ENCODE measurements around the gene ZRANB3.
"Not testable (repeated sequence)": the region's sequence is repeated elsewhere in the genome, so short reads cannot be mapped to it uniquely, and the experiment has no call there.

ZRANB3 gene

DNA sequence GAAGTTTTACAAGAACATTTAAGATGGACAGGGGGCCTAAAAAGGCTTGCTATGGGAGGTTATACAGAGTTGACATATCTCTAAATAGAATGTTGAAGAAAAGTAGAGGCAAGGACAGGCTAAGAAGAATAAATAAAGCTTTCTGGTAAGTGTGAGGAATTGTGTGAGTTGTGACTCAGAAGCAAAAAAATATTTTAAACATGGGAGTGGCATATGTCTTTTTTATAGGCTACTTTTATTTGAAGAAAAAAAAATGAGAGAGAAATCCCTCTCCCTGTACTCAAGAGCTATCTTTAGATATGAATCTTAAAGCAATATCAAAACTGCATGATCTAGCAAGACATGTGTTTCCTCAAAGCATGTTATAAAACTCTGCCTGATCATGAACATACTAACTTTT, 437.8 kb downstream of the ZRANB3 start:
- no peak for DNase-seq (ENCODE audit: low read depth, low spot score)
- no peaks in the 10 kb centered on the region for H3K9me3 ChIP-seq (ENCODE audit: low read depth, low read length)
- no peak for TF ChIP-seq FOXP2 (optimal IDR thresholded peaks at IDR 0.05; ENCODE audit: control extremely low read depth, extremely low read length, insufficient read depth)
- no peak for TF ChIP-seq POLR2AphosphoS5 (IDR thresholded peaks at IDR 0.05; ENCODE audit: borderline replicate concordance, low read depth, low read length)
- no peak for TF ChIP-seq EZH2 (IDR thresholded peaks at IDR 0.05)
- H3K36me3 ChIP-seq (ENCODE audit: insufficient read depth, low read length): peaks cover 44% of the 10 kb centered on the region
- no peak overlapping the region for H3K9ac ChIP-seq (ENCODE audit: insufficient read length)
- H3K27ac ChIP-seq: 0 out of 2 replicates have a peak overlapping the region, but pooled peaks have one; percentile 13
- no peak overlapping the region for H3K4me3 ChIP-seq

DNA sequence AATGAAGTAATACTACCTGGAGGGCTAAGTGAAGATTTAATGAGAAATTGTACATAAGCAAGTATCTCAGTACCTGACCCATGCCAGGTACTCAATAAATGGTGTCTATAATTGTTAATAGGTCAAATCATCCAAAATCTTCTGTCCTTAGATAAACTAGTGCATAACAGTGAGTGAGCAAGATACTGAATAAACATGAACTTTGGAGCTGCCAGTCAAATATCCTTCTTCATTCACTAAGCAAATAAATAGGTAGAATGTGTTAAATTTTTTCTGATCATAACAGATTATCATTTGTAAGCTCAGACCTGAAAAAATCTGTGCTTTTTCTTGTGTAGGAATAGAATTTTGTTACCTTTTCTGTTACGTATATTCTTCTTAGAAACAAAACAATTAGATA, 439.3 kb downstream of the ZRANB3 start:
- Histone ChIP-seq H3K9me3 (ENCODE audit: low read depth, low read length) (0 out of 2 replicates have a peak, but pooled peaks cover 4% of the 10 kb centered on the region), H3K36me3 (ENCODE audit: insufficient read depth, low read length) (peaks cover 43% of the 10 kb centered on the region), H3K27ac (no peak overlapping the region), H3K9ac (ENCODE audit: insufficient read length) (no peak overlapping the region), H3K4me3 (no peak overlapping the region)
- no peak for DNase-seq (ENCODE audit: low read depth, low spot score)
- TF ChIP-seq EZH2 (IDR thresholded peaks at IDR 0.05): no peak
- no peak for TF ChIP-seq POLR2AphosphoS5 (IDR thresholded peaks at IDR 0.05; ENCODE audit: borderline replicate concordance, low read depth, low read length)
- no peak for TF ChIP-seq FOXP2 (optimal IDR thresholded peaks at IDR 0.05; ENCODE audit: control extremely low read depth, extremely low read length, insufficient read depth)

DNA sequence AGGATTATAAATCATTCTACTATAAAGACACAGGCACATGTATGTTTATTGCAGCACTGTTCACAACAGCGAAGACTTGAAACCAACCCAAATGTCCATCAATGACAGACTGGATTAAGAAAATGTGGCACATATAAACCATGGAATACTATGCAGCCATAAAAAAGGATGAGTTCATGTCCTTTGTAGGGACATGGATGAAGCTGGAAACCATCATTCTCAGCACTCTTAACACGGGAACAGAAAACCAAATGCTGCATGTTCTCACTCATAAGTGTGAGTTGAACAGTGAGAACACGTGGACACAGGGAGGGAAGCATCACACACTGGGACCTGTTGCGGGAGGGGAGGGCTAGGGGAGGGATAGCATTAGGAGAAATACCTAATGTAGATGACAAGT, 441.4 kb downstream of the ZRANB3 start:
- not testable (repeated sequence) for H3K9ac ChIP-seq (ENCODE audit: insufficient read length); DNase-seq (ENCODE audit: low read depth, low spot score); H3K27ac ChIP-seq; H3K9me3 ChIP-seq (ENCODE audit: low read depth, low read length); H3K4me3 ChIP-seq
- H3K36me3 ChIP-seq (ENCODE audit: insufficient read depth, low read length): peaks cover 31% of the 10 kb centered on the region
